Measurements from ENCODE around the gene PLSCR3.

DNA sequence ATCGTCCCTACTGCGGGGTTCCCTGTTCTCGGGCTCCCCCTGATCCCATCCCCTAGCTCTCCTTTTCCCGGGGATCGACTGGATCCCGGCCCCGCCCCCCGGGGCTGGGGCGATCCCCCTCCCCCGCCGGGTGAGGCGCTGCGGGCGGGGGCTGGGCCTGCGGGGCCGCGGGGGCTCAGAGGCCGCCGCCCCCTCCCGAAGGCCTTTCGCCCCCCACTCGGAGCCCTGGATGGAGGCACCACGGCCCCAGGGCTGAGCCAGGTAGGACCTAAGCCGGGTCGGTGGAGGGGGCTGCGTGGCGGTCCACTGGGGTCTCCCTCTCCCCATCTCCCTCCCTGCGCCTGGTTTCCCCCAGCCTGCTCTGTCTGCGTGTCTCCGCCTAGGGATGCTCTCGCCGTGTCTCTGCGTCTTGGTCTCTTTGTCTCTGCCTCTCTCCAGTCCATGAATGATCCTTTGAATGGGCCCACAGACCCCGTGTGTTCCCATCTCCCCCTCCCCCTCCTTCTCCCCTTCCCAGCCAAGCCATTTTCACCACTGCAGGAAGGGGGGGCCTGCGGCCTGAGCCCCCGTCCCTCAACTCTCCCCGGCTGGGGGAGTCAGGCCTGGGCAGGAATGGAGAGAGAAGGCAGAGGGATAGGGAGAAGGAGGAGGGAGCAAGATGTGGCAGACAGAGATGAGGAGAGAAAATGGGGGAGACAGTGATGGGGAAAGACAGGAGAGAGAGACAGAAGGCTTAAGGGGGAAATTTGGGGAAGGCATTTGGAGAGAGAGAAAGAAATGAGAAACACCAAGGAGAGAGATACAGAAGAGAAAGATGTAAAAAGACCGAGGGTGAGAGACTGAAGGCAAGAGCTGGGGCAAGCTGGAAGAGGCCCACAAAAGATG lies 11.3 kb upstream of the PLSCR3 start:
- TF ChIP-seq, protein P1, sequence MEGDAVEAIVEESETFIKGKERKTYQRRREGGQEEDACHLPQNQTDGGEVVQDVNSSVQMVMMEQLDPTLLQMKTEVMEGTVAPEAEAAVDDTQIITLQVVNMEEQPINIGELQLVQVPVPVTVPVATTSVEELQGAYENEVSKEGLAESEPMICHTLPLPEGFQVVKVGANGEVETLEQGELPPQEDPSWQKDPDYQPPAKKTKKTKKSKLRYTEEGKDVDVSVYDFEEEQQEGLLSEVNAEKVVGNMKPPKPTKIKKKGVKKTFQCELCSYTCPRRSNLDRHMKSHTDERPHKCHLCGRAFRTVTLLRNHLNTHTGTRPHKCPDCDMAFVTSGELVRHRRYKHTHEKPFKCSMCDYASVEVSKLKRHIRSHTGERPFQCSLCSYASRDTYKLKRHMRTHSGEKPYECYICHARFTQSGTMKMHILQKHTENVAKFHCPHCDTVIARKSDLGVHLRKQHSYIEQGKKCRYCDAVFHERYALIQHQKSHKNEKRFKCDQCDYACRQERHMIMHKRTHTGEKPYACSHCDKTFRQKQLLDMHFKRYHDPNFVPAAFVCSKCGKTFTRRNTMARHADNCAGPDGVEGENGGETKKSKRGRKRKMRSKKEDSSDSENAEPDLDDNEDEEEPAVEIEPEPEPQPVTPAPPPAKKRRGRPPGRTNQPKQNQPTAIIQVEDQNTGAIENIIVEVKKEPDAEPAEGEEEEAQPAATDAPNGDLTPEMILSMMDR (IDR thresholded peaks at IDR 0.05; ENCODE audit: extremely low read depth in 1 of 2, insufficient read depth in 1 of 2, low read depth in 1 of 2, low read length in 2 of 2): no peak
- TF ChIP-seq EZH2 (IDR thresholded peaks at IDR 0.05; ENCODE audit: borderline replicate concordance, low read depth, low read length, severe bottlenecking) (no peak), POLR2A (IDR thresholded peaks at IDR 0.05; ENCODE audit: low read depth, low read length) (no peak), MYC (IDR thresholded peaks at IDR 0.05; ENCODE audit: low read depth, low read length) (no peak), GATA2 (IDR thresholded peaks at IDR 0.05; ENCODE audit: insufficient read depth, insufficient read length, low read depth, low read length) (no peak), POLR2AphosphoS5 (IDR thresholded peaks at IDR 0.05; ENCODE audit: insufficient read depth, low read depth, low read length) (no peak), JUN (IDR thresholded peaks at IDR 0.05; ENCODE audit: borderline replicate concordance, insufficient read depth, insufficient read length, low read depth) (no peak)

Measured in endothelial cell of umbilical vein (primary cell).